Adipocyte (in vitro differentiated cells): ENCODE measurements around the gene WNT2.

Experiments used
- DNase-seq: peaks from one replicate; pipeline ENCODE4 v3.0.0-alpha.2; 2015; ENCODE audit warnings: low read depth
- H3K27me3 ChIP-seq: replicated peaks from 2 replicates; pipeline ENCODE4 v1.7.0; 2013; ENCODE audit warnings: mild to moderate bottlenecking, low read length, moderate library complexity; ENCODE audit not compliant: control insufficient read depth, insufficient read depth
- H3K36me3 ChIP-seq: 2 replicates; pipeline ENCODE4 v1.7.0; 2013; ENCODE audit warnings: low read length, mild to moderate bottlenecking, moderate library complexity; ENCODE audit not compliant: control insufficient read depth, insufficient read depth, severe bottlenecking
- H3K4me1 ChIP-seq: 2 replicates; pipeline ENCODE4 v1.7.0; 2013; ENCODE audit warnings: mild to moderate bottlenecking, low read length, moderate library complexity; ENCODE audit not compliant: control insufficient read depth, insufficient read depth
- H3K4me3 ChIP-seq: 2 replicates; pipeline ENCODE4 v1.7.0; 2013; ENCODE audit warnings: mild to moderate bottlenecking, low read length, moderate library complexity
- H3K9ac ChIP-seq: 2 replicates; pipeline ENCODE4 v1.7.0; 2013; ENCODE audit warnings: mild to moderate bottlenecking, low read length, moderate library complexity
- H3K9me3 ChIP-seq: 2 replicates; pipeline ENCODE4 v1.7.0; 2013; ENCODE audit warnings: mild to moderate bottlenecking, low read length, moderate library complexity; ENCODE audit not compliant: control insufficient read depth

WNT2 gene

DNA sequence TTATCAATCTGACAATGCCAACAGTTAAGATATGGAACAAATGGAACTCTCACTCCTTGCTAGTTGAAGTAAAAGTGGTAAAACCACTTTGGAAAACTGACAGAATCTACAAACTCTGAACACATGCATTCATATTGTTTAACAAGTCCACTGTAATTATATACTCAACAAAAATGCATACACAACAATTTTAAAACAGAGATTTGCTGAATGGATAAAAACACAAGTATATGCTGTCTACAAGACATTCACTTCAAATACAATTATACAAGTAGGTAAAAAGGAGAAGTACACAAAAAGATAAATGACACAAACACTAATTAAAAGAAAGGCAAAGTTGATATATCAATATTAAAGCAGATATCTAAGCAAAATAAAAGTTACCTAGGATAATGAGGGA lies 9.2 kb upstream of the WNT2 start:
- Histone ChIP-seq H3K4me3 (no peak overlapping the region), H3K27me3 (no peaks in the 10 kb centered on the region), H3K9ac (no peak overlapping the region), H3K36me3 (no peaks in the 10 kb centered on the region), H3K4me1 (no peaks in the 10 kb centered on the region), H3K9me3 (peaks cover 24% of the 10 kb centered on the region)
- DNase-seq: no peak

DNA sequence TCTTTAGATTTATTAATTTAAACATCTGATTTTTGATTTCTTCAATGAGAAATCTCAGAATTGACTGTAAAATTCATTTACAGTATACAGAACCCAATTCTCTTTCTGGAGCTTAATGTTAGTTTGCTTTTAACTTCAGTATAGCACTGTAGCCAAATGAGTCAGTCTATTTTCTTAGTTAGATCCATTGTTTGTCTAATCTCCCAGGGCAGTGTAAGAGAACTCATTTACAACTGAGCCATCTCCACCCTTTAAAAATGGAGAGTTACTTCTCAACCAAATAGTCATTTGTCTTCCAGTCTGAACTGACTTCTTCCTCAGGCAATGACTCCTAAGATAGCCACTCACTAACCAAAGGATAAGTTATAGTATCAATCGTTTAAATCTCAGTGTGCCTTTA lies 3.0 kb upstream of the WNT2 start:
- H3K4me1 ChIP-seq: peaks cover 16% of the 10 kb centered on the region
- H3K36me3 ChIP-seq: no peaks in the 10 kb centered on the region
- H3K27me3 ChIP-seq: peaks cover 9% of the 10 kb centered on the region
- no peak overlapping the region for H3K9ac ChIP-seq
- DNase-seq: no peak
- peaks cover 19% of the 10 kb centered on the region for H3K9me3 ChIP-seq
- no peak overlapping the region for H3K4me3 ChIP-seq

DNA sequence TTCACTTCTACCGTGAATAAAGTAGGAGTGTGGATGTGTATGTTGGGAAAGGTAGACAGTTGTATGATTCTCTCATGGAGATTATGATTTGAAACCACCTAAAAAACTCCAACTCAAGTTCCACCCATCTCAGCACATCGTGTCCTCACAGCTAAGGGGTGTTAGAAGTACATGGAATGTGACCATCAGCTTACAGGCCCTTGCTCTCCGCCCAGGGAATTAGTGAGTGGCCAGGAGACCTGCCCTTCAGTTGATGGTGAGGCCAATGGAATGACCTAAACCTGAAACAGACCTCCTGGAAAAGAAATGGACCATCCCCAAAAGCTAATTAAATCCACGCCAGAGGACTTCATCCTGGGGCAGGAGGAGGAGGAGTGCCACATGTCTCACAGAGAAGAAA lies 2.1 kb upstream of the WNT2 start:
- H3K27me3 ChIP-seq: peaks cover 9% of the 10 kb centered on the region
- DNase-seq: no peak
- peaks cover 16% of the 10 kb centered on the region for H3K4me1 ChIP-seq
- no peaks in the 10 kb centered on the region for H3K36me3 ChIP-seq
- peak overlapping the region; percentile 74 for H3K4me3 ChIP-seq
- H3K9me3 ChIP-seq: peaks cover 17% of the 10 kb centered on the region
- H3K9ac ChIP-seq: peak overlapping the region; percentile 18

DNA sequence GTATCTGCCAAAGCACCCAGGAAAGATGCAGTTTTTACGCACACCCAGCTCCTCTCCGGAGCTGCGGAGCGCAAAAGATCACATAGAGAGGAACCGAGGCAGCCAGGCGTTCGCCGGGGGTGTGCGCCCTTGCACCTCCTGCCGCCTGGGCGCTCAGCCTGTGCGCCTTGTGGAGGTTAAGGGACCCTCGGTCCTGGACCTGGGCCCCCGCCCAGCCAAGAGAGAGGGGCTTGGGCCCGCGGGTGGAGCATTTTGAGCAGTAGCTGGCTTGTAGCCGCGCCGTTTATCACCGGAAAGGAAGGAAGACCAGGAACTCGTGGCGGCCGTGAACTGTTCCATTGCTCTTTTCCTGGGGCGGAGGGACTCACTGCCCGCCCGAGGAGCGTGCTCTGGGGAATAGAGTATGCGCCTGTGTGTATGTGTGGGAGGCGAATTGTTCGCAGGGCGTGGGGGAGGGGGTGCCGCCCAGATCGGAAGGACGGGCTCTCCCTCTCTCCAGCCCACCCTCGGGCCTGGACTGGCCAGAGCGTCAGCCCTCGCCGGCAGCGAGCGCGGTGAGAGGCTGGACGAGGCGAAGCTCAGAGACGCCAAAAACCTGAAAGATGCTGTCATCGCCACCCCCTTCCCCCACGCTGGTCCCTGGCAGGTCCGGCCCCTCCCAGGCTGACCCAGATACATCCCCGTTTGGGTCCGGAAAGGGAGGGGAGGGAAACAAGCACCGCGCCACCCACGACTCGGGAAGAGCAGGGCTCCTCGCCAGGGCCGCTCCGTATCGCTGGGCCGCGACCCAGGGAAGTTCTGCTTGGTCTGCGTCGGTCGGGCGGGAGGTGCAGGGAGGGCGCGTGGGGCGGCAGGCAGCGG lies 1.2 kb upstream of the WNT2 start:
- Histone ChIP-seq H3K4me3 (peak overlapping the region; percentile 74), H3K9ac (peak overlapping the region; percentile 39), H3K4me1 (peaks cover 16% of the 10 kb centered on the region), H3K27me3 (peaks cover 9% of the 10 kb centered on the region), H3K9me3 (peaks cover 14% of the 10 kb centered on the region), H3K36me3 (no peaks in the 10 kb centered on the region)
- peak; percentile 51 for DNase-seq

DNA sequence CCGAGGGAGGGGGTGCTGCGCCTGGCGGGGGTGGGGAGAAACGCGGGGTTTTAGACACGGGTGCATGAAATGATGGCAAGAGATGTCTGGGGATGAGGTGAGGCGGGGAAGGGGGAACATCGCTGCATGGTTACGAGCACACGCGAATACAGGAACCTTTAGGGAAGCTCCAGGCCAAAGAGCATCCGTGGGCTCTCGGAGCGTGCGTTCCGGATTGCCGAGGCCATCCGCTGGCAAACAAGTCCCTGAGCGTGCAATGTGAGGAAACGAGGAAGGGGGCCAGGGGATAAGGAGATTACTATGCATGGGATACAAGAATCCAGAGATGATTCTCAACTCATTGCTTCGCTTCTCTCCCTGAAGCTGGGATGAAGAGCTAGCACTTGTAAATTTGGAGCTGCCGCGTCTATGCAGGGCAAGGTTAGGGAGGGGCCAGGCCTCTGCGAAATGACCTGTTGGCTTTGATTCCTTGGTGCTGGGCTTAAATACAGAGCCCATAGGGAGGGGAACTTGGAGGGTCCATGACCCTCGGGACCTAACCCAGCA lies 520 bp upstream of the WNT2 start:
- Histone ChIP-seq H3K36me3 (no peaks in the 10 kb centered on the region), H3K9ac (peak overlapping the region; percentile 39), H3K4me1 (peaks cover 16% of the 10 kb centered on the region), H3K4me3 (peak overlapping the region; percentile 74), H3K9me3 (peaks cover 13% of the 10 kb centered on the region), H3K27me3 (peaks cover 9% of the 10 kb centered on the region)
- peak; percentile 40 for DNase-seq

DNA sequence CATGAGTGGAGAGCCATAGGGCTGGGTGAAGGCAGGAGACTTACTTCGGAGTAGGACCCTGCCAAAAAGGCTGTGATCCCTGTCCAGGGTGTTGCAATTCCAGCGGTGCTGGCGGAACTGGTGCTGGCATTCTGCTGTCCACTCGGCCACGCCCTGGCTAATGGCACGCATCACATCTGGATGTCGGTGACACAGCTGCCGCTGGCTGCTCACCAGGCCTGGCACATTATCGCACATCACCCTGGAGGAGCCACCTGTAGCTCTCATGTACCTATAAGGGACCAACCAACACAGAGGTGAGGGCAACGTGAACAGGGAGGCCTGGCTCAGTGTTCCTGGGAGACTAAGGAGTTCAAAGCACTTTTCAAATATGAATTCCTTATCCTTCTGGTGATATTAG lies 2.3 kb downstream of the WNT2 start:
- Histone ChIP-seq H3K36me3 (no peaks in the 10 kb centered on the region), H3K9ac (no peak overlapping the region), H3K27me3 (peaks cover 9% of the 10 kb centered on the region), H3K9me3 (no peaks in the 10 kb centered on the region), H3K4me1 (peaks cover 16% of the 10 kb centered on the region), H3K4me3 (no peak overlapping the region)
- no peak for DNase-seq

DNA sequence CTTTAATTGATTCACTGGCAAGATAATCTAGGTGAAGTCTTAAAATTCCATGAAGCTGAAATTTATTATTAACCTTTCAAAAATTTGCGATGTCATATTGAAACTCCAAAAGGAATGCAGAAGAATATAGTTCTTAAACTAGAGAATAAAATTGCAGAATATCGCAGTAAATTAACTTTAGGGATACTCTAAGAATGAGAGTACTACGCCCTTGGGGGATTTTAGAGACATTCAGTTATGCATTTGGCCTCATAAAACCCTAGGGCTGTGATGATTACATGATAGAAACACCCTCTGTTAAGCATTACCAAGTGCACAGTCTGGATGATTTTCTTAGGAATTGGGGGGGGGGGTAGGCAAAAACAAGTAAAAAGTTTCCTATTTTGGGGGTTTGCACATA lies 3.7 kb downstream of the WNT2 start:
- Histone ChIP-seq H3K9ac (no peak overlapping the region), H3K9me3 (no peaks in the 10 kb centered on the region), H3K4me3 (no peak overlapping the region), H3K36me3 (no peaks in the 10 kb centered on the region), H3K4me1 (peaks cover 13% of the 10 kb centered on the region), H3K27me3 (peaks cover 9% of the 10 kb centered on the region)
- no peak for DNase-seq

DNA sequence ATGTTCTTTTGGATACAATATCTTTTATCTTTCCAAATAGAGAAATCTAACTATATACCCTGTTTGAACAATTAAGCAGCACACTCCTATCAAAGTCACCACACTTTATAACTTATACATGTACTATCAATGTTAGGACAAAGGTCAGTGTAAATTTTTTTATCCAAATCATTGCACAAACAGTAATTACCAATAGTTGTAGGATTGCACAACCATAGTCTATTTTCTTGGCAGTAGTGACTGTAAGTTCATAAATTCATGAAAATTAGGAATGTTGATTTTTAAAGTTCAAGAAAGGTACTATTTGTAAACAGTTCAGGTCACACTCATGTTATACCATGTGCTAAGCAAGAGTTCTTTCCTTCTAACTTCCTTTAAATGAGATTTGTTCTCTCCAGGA lies 9.3 kb downstream of the WNT2 start:
- Histone ChIP-seq H3K9ac (peak overlapping the region; percentile 13), H3K27me3 (no peaks in the 10 kb centered on the region), H3K9me3 (no peaks in the 10 kb centered on the region), H3K36me3 (no peaks in the 10 kb centered on the region), H3K4me3 (peak overlapping the region; percentile 27), H3K4me1 (peaks cover 15% of the 10 kb centered on the region)
- DNase-seq: peak; percentile 23

DNA sequence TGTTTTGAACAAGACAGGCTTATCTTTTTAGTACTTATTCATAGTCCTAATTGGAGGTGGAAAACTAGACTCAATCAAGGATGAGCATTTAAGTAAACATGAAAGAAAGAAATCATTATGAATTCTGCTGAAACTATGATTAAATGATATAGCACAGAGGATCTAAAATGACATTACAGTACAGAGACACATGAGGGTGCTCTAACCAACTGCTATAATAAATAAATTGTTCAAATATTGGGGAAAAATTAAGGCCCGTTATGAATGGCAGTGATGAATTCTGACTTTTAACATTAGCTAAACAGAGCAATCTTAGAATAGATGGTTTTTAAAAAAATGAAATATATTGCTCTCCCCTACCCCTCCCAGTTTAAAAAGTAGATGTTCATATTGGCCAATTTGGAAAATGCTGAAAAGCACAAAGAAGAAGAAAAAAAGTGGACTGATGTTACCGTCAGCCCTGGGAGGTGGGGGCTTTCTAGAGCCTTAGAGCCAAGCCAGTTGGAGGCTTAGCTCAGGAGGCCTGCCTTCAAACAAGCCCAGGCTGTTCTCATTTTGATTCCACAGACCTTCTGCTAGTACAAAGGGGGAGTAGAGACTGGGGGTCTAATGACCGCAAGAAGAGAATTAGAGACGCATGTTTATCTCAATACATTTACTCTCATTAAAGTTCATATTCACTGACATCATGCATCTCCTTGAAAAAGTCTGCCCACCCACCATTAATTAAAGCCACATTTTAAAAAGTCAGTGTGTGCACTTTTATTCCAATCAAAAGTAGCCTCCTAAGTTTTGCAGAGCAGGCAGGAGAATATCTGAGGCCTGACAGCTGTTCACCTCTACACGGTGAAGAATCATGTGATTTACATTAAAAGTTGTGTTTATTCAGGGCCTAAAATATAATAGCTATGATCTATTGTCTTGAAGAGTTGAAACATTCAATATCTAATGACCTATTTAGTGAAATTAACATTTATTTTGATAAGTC lies 10.0 kb downstream of the WNT2 start:
- no peaks in the 10 kb centered on the region for H3K36me3 ChIP-seq
- peak; percentile 30 for DNase-seq
- H3K9me3 ChIP-seq: no peaks in the 10 kb centered on the region
- H3K4me1 ChIP-seq: peaks cover 15% of the 10 kb centered on the region
- H3K27me3 ChIP-seq: no peaks in the 10 kb centered on the region
- H3K4me3 ChIP-seq: peak overlapping the region; percentile 27
- peak overlapping the region; percentile 13 for H3K9ac ChIP-seq

DNA sequence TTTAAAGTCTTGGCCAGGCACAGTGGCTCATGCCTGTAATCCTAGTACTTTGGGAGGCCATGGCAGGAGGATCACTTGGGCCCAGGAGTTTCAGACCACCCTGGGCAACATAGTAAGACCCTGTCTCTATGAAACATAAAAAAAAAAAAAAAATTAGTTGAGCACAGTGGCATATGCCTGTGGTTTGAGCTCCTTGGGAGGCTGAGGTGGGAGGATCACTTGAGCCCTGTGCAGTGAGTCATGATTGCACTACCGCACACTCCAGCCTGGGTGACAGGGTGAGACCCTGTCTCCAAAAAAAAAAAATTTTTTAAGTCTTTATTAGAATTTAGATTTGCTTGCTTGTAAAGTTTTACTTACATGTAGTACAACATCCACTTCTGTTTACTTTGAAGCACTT lies 14.0 kb downstream of the WNT2 start:
- Histone ChIP-seq H3K27me3 (no peaks in the 10 kb centered on the region), H3K9ac (no peak overlapping the region), H3K9me3 (no peaks in the 10 kb centered on the region), H3K4me3 (no peak overlapping the region), H3K4me1 (peaks cover 13% of the 10 kb centered on the region), H3K36me3 (no peaks in the 10 kb centered on the region)
- no peak for DNase-seq

DNA sequence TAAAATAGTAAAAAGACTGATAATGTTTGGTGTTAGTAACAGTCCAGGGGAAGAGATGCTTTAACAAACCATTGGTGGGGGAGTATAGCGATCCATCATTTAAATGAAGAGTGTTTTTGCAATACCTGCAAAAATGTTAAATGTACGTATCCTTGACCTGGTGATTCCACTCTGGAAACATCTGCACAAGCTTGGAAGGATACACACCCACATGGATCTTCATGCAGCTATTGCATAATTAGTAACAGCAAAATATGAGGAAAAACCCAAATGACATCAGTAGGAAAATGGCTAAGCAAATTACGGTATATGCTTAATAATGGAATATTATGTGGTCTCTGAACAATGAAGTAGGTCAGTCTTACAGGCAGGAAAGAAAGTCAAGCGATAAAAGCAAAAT lies 20.5 kb downstream of the WNT2 start:
- Histone ChIP-seq H3K9ac (no peak overlapping the region), H3K4me3 (no peak overlapping the region), H3K9me3 (no peaks in the 10 kb centered on the region), H3K4me1 (no peaks in the 10 kb centered on the region), H3K36me3 (no peaks in the 10 kb centered on the region), H3K27me3 (no peaks in the 10 kb centered on the region)
- DNase-seq: no peak
